Measurements from ENCODE around the gene SLC39A11.
"Not testable (repeated sequence)": the region's sequence is repeated elsewhere in the genome, so short reads cannot be mapped to it uniquely, and the experiment has no call there.

GRCh38 chr17:73097973-73098765 is 5.7 kb upstream of the SLC39A11 start:
- not testable (repeated sequence) for TF ChIP-seq CTCF (IDR thresholded peaks at IDR 0.05; ENCODE audit: low read length); EZH2 (optimal IDR thresholded peaks at IDR 0.05; ENCODE audit: low read depth, low read length); EZH2phosphoT487 (IDR thresholded peaks at IDR 0.05; ENCODE audit: low read length)

Measured in MM.1S (cell line).